Nephron (organoid): Measurements from ENCODE around the gene CTU1.

Source experiments
- H3K27ac Mint-ChIP-seq, 3 experiments: 2 replicates each; pipeline ENCODE4 v1.8.0; 2020; ENCODE audit warnings: mixed read lengths in 3 of 3, mild to moderate bottlenecking in 2 of 3, moderate library complexity in 1 of 3
- H3K27me3 Mint-ChIP-seq: 2 replicates; pipeline ENCODE4 v1.8.0; 2021; ENCODE audit warnings: low read depth, mild to moderate bottlenecking, moderate library complexity, mixed read lengths
- H3K36me3 Mint-ChIP-seq: 2 replicates; pipeline ENCODE4 v1.8.0; 2020; ENCODE audit warnings: low read depth, mixed read lengths
- H3K4me1 Mint-ChIP-seq: 2 replicates; pipeline ENCODE4 v1.8.0; 2020; ENCODE audit warnings: mixed read lengths
- H3K4me3 Mint-ChIP-seq, 3 experiments: 2 replicates each; pipeline ENCODE4 v1.8.0; 2020; ENCODE audit warnings: mild to moderate bottlenecking in 3 of 3, mixed read lengths in 3 of 3, moderate library complexity in 2 of 3
- H3K9me3 Mint-ChIP-seq: 2 replicates; pipeline ENCODE4 v1.8.0; 2020; ENCODE audit warnings: mixed read lengths
- TF ChIP-seq, protein P1 (sequence below), 3 experiments: fragments of 200-600 bp; sonication (generic); IDR thresholded peaks; one replicate each; pipeline ENCODE4 v1.5.0; 2021; ENCODE audit warnings: antibody characterized with exemption in 3 of 3; ENCODE audit not compliant: unreplicated experiment in 3 of 3

CTU1 gene

DNA sequence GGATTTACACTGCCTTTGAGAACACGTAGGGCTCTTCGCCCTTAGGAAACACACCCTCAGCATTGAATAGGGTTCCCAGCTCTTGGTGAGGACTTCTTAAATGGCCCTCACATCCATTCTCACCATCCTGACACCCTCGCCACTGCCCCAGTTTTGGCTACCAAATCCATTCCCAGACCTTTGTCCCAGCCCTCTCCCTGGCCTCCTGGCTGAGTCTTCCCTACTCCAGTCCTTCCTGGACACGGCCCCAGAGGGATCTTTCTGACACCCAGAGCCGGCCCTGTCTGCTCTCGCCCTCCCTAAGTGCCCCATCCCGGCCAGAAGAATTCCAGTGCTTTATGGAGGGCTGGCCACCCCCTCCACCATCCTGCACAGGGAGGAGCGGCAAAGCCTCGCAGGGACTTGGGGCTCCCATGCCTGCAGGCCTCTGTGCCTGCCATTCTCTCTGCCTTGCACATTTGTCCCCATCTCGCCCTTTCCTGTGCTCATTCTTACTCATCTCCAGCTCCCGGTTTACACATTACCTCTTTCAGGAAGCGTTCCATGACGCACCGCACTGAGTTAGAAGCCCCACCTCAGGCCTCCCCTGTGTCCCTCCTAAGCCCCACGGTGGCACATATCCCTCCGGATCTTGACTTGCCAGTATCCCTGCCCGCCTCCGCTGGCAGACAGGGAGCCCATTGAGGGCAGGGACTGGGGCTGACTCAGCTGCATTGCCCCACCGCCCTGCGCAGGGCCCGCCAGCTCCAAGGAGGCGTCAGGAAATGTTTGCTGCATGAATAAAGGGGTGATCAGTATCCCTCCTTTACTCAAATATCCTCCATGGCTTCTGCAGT, 14.5 kb downstream of the CTU1 start:
- no peak overlapping the region for H3K4me3 Mint-ChIP-seq
- no peak overlapping the region for H3K27ac Mint-ChIP-seq
- TF ChIP-seq, protein P1, sequence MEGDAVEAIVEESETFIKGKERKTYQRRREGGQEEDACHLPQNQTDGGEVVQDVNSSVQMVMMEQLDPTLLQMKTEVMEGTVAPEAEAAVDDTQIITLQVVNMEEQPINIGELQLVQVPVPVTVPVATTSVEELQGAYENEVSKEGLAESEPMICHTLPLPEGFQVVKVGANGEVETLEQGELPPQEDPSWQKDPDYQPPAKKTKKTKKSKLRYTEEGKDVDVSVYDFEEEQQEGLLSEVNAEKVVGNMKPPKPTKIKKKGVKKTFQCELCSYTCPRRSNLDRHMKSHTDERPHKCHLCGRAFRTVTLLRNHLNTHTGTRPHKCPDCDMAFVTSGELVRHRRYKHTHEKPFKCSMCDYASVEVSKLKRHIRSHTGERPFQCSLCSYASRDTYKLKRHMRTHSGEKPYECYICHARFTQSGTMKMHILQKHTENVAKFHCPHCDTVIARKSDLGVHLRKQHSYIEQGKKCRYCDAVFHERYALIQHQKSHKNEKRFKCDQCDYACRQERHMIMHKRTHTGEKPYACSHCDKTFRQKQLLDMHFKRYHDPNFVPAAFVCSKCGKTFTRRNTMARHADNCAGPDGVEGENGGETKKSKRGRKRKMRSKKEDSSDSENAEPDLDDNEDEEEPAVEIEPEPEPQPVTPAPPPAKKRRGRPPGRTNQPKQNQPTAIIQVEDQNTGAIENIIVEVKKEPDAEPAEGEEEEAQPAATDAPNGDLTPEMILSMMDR (IDR thresholded peaks at IDR 0.05; ENCODE audit: unreplicated experiment in 3 of 3) = no peak
- no peaks in the 10 kb centered on the region for H3K4me1 Mint-ChIP-seq
- H3K9me3 Mint-ChIP-seq = no peaks in the 10 kb centered on the region
- no peaks in the 10 kb centered on the region for H3K36me3 Mint-ChIP-seq
- no peaks in the 10 kb centered on the region for H3K27me3 Mint-ChIP-seq

DNA sequence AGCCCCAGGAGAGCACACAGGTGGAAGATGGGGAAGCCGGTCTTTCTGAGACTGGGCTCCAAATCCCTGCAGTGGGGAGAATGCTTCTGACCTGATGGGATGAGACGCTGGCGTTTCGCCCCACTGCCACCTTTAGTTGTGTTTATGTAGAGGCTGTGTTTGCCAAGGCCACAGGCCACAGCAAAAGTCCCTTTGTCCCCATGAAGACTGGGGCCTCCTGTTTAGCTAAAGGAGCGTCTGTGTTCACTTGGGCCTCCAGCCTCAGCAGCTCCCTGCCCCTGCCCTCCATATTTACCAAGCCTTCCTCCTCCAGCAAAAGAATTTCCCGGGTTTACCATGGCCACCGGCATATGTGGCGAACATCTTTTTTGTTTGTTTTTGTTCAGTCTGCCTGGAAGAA, 15.1 kb downstream of the CTU1 start:
- Mint-ChIP-seq H3K4me1 (no peaks in the 10 kb centered on the region), H3K4me3 (no peak overlapping the region), H3K27ac (no peak overlapping the region), H3K36me3 (no peaks in the 10 kb centered on the region), H3K9me3 (no peaks in the 10 kb centered on the region), H3K27me3 (no peaks in the 10 kb centered on the region)
- TF ChIP-seq, protein P1 (IDR thresholded peaks at IDR 0.05; ENCODE audit: unreplicated experiment in 3 of 3) = no peak

DNA sequence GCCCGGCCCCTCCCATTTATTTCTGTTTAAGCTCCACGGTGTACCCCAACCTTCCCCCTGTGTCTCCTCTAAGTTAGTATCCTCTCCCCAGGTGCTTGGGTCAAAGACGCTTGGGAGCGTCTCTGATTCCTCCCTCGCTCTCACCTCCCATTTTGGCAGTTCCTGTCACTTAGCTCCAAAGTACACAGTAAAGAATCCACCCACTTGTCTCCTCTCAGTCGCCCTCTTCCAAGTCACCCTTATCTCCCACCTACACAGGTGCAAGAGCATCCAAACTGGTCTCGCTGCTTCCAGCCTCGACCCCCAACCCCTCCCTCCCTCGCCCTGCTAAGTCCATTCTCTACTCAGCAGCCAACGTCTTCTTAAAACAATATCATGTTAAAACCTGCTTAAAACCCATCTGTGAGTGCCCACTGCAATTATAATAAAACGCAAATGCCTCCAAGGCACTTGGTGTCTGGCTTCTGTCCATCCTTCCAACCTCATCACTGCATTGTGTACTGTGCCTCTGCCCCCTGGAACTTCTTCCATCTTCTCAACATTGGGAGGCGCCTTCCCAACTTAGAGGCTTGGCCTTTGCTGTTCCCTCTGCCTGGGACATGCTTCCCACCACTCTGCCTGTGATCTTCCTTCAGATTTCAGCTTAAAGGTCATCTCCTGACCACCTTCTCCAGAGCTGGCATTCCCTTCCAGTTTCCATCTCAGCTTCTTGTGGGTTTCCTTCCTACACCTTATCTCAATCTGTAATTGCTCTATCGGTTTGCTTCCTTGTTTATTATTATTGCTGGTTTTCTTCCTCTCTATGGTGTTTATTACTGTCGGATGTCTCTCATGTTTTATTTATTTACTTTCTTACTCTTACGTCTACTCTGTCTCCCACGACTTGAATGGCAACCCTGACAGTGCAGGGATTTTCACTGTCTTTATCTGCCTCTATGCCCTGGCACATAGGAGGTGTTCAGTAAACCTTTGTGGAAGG, 16.0 kb downstream of the CTU1 start:
- Mint-ChIP-seq H3K9me3 (no peaks in the 10 kb centered on the region), H3K4me3 (no peak overlapping the region), H3K4me1 (no peaks in the 10 kb centered on the region), H3K27ac (no peak overlapping the region), H3K27me3 (no peaks in the 10 kb centered on the region), H3K36me3 (no peaks in the 10 kb centered on the region)
- TF ChIP-seq, protein P1 (IDR thresholded peaks at IDR 0.05; ENCODE audit: unreplicated experiment in 3 of 3) = no peak

DNA sequence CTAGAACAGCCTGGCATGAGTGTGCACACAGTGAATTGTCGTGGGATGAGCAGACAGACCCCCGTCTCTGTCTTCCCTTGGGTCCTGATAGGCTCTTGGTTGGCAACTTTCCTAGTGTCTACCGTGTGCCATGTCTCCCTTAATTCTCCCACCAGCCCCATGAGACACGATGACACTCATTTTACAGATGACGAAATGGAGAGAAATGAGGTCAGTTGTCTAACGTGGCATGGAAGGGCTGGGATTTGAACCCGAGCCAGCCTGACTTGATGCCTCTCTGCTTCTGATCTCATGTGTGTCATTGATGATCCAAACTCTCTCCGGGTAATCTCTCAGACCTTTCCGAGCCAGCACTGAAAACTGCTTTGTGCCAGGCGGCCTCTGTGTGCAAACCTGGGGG, 17.1 kb downstream of the CTU1 start:
- Mint-ChIP-seq H3K9me3 (no peaks in the 10 kb centered on the region), H3K36me3 (no peaks in the 10 kb centered on the region), H3K4me1 (no peaks in the 10 kb centered on the region), H3K27me3 (peaks cover 5% of the 10 kb centered on the region), H3K4me3 (no peak overlapping the region), H3K27ac (no peak overlapping the region)
- TF ChIP-seq, protein P1 (IDR thresholded peaks at IDR 0.05; ENCODE audit: unreplicated experiment in 3 of 3) = no peak

DNA sequence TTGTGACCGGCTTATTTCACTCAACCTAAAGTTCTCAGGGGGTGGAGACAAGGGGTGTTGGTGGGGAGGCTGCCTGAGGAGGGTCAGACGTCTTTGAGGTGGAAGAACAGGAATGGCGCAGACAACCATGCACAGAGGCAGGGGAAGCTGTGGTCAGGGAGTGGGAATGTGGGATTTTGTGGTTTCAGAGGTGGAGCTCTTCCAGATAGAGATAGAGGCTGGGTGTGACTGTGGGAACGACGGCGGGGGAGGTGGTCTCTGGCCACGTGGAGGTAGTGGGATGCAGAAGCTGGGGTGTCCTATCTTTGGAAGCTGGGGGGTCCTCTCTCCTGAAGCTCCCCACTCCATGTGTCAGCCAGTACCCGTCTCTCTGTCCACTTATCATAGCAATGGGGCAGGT, 17.7 kb downstream of the CTU1 start:
- Mint-ChIP-seq H3K4me1 (no peaks in the 10 kb centered on the region), H3K27ac (no peak overlapping the region), H3K36me3 (no peaks in the 10 kb centered on the region), H3K9me3 (no peaks in the 10 kb centered on the region), H3K4me3 (no peak overlapping the region), H3K27me3 (peaks cover 5% of the 10 kb centered on the region)
- TF ChIP-seq, protein P1 (IDR thresholded peaks at IDR 0.05; ENCODE audit: unreplicated experiment in 3 of 3) = no peak
